ENCODE measurements around the gene FA2H. TPM values are rescaled to one million over a fixed set of nuclear protein-coding genes. Genes with fewer than 3 reads are reported as not detected.
A peak's percentile ranks its signal among the peaks of the same experiment; 100 is the strongest.

The FA2H gene
- total and polyA plus RNA-seq, 10 of the 15 experiments (the other 5 are each of a cell fraction or from before 2014, with no cell fraction given) = 0.05 to 0.73 (median 0.51) TPM; not detected in 3

GRCh38 chr16:74700438-74701225 is 74.0 kb downstream of the FA2H start, which contains the start of gene MLKL:
Gene MLKL (minus strand): TSS chr16:74700862. CDS start chr16:74695757, 5,105 bp downstream.
- Histone ChIP-seq H3K4me3 (peak within 1 kb of the TSS; percentile 79), H3K9me3 (replicated peaks; ENCODE audit: control insufficient read depth, insufficient read depth, low read length) (no peaks in the 10 kb centered on the region), H3K36me3 (ENCODE audit: control insufficient read depth in 2 of 2, insufficient read depth in 2 of 2, low read length in 1 of 2) (no peaks in the 10 kb centered on the region), H2AFZ (ENCODE audit: control insufficient read depth, low read depth, low read length) (peak within 1 kb of the TSS; percentile 94), H3K4me2 (ENCODE audit: control insufficient read depth, insufficient read depth) (peak within 1 kb of the TSS; percentile 99), H3K4me1 (ENCODE audit: control insufficient read depth, insufficient read depth, low read length) (peaks cover 9% of the 10 kb centered on the region), H3K79me2 (ENCODE audit: control insufficient read depth, insufficient read depth, low read length) (peaks cover 11% of the 10 kb centered on the region), H3K27ac (ENCODE audit: control insufficient read depth, insufficient read depth) (peak within 1 kb of the TSS; percentile 97), H4K20me1 (ENCODE audit: control insufficient read depth, insufficient read depth) (no peaks in the 10 kb centered on the region), H3K27me3 (replicated peaks in 1 of 2; ENCODE audit: control insufficient read depth in 2 of 2, insufficient read depth in 2 of 2, low read length in 1 of 2) (no peaks in the 10 kb centered on the region), H3K9ac (ENCODE audit: control insufficient read depth, insufficient read depth, low read length) (peak within 1 kb of the TSS; percentile 75)
- no TSS peak for BruUV-seq (replicated peaks)
- POLR2A ChIA-PET = interaction anchor here (0.9 to 4.7 kb wide), 4 partner anchors 29 to 408 kb away, joined by 3 to 28 read pairs (median 3); partner anchors contain the start of gene RFWD3
- ATAC-seq (peak; percentile 78), FAIRE-seq (no peak), DNase-seq (ENCODE audit: low read depth, low spot score) (peak; percentile 11)
- intact Hi-C loops (cut with micrococcal nuclease; ENCODE audit: unreplicated experiment) (no loop called here), in situ Hi-C loops (cut with MboI) (loop anchor here (5.0 kb wide), 1 partner anchor 407 kb away; no protein-coding TSS in a partner anchor)
- RAD21 ChIA-PET (ENCODE audit: unreplicated experiment) = interaction anchor here (0.8 to 3.9 kb wide), 5 partner anchors 9 to 403 kb away, joined by 3 to 18 read pairs (median 7); partner anchors contain the start of gene RFWD3
- SMC1A ChIA-PET (ENCODE audit: uncharacterized antibody, unreplicated experiment) = interaction anchor here (0.5 to 5.4 kb wide), 8 partner anchors 9 to 311 kb away, joined by 3 to 26 read pairs (median 4); partner anchors contain the start of gene RFWD3
- under 1% methylated on average over 35 of the region's 35 CpGs for WGBS (ENCODE audit: insufficient coverage, insufficient replicate concordance, low lambda C conversion rate, missing lambda C conversion rate)
- CTCF ChIA-PET = interaction anchor here (0.8 to 5.1 kb wide), 10 partner anchors 9 to 411 kb away, joined by 3 to 54 read pairs (median 6); partner anchors contain the start of gene RFWD3
- TF ChIP-seq BCL3 (IDR thresholded peaks at IDR 0.05; ENCODE audit: borderline replicate concordance, insufficient read depth, low read depth, low read length, poor library complexity, severe bottlenecking) = no peak
- TF ChIP-seq POU2F2 (IDR thresholded peaks at IDR 0.05; ENCODE audit: borderline replicate concordance, low read depth, low read length) = peak; percentile 40; the same call in 1 of the 3 replicates
- TF ChIP-seq GATAD2B (conservative IDR thresholded peaks at IDR 0.05; ENCODE audit: low read depth) = peak; percentile 80
- 0 out of 2 replicates have a peak, but pooled peaks have one; percentile 29 for TF ChIP-seq BACH1 (IDR thresholded peaks at IDR 0.05; ENCODE audit: borderline replicate concordance)
- 0 out of 2 replicates have a peak, but pooled peaks have one; percentile 47 for TF ChIP-seq SMAD5 (IDR thresholded peaks at IDR 0.05; ENCODE audit: low read depth)
- TF ChIP-seq RAD21 (IDR thresholded peaks at IDR 0.05; ENCODE audit: insufficient read depth, low read depth, low read length) = no peak
- TF ChIP-seq, protein P1, sequence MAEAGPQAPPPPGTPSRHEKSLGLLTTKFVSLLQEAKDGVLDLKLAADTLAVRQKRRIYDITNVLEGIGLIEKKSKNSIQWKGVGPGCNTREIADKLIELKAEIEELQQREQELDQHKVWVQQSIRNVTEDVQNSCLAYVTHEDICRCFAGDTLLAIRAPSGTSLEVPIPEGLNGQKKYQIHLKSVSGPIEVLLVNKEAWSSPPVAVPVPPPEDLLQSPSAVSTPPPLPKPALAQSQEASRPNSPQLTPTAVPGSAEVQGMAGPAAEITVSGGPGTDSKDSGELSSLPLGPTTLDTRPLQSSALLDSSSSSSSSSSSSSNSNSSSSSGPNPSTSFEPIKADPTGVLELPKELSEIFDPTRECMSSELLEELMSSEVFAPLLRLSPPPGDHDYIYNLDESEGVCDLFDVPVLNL (IDR thresholded peaks at IDR 0.05; ENCODE audit: low read depth, low read length) = no peak
- TF ChIP-seq JUNB (IDR thresholded peaks at IDR 0.05) = 0 out of 2 replicates have a peak, but pooled peaks have one; percentile 6
- no peak for TF ChIP-seq MYB (IDR thresholded peaks at IDR 0.05; ENCODE audit: borderline replicate concordance, low read depth, low read length)
- peak; percentile 36; the same call in 1 of the 2 replicates for TF ChIP-seq SIN3A (IDR thresholded peaks at IDR 0.05; ENCODE audit: low read depth, low read length)
- TF ChIP-seq POLR2A (IDR thresholded peaks at IDR 0.05; ENCODE audit: low read depth, low read length) = peak; percentile 82
- 0 out of 2 replicates have a peak, but pooled peaks have one; percentile 46 for TF ChIP-seq RB1 (IDR thresholded peaks at IDR 0.05; ENCODE audit: borderline replicate concordance)
- TF ChIP-seq POLR2AphosphoS5 (IDR thresholded peaks at IDR 0.05; ENCODE audit: low read length) = peak; percentile 50; the same call in 1 of the 2 replicates
- peak; percentile 67 for TF ChIP-seq MYC (IDR thresholded peaks at IDR 0.05; ENCODE audit: insufficient read depth, insufficient read length, insufficient replicate concordance, low read length, severe bottlenecking)
- peak; percentile 23 for TF ChIP-seq CREM (IDR thresholded peaks at IDR 0.05; ENCODE audit: low read depth)
- TF ChIP-seq BRCA1 (IDR thresholded peaks at IDR 0.05; ENCODE audit: low read depth, low read length) = no peak
- peak; percentile 70 for TF ChIP-seq DPF2 (IDR thresholded peaks at IDR 0.05)
- TF ChIP-seq NBN (IDR thresholded peaks at IDR 0.05) = 0 out of 2 replicates have a peak, but pooled peaks have one; percentile 52
- no peak for TF ChIP-seq STAT3 (IDR thresholded peaks at IDR 0.05; ENCODE audit: low read depth, low read length)
- 0 out of 2 replicates have a peak, but pooled peaks have one; percentile 21 for TF ChIP-seq NR2F1 (conservative IDR thresholded peaks at IDR 0.05)
- TF ChIP-seq SPI1 (IDR thresholded peaks at IDR 0.05; ENCODE audit: borderline replicate concordance, insufficient read depth, low read depth, low read length) = peak; percentile 88
